ENCODE data around the gene TYK2. TPM values are rescaled to one million over a fixed set of nuclear protein-coding genes. Genes with fewer than 3 reads are reported as not detected.
A peak's percentile ranks its signal among the peaks of the same experiment; 100 is the strongest.
"Not testable (repeated sequence)": the region's sequence is repeated elsewhere in the genome, so short reads cannot be mapped to it uniquely, and the experiment has no call there.

Gene TYK2
- total and polyA plus RNA-seq, 8 donors: 120 to 185 (median 151) TPM

DNA sequence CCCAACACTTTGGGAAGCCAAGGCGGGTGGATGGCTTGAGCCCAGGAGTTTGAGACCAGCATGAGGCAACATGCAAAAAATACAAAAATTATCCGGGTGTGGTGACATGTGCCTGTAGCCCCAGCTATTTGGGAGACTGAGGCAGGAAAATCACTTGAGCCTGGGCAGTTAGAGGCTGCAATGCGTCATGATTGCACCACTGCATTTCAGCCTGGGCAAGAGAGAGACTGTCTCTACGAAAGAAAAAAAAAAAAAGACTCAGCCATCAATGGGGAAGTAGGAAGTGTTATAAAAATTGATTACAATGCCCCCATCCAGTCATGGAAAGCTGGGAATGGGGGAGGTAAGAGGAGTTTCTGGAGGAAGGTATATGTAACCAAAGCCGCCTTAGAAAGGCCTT is 5.4 kb downstream of the TYK2 start:
- intact Hi-C loops (cut with DNase I): no loop called here
- Histone ChIP-seq H3K27me3 (no peaks in the 10 kb centered on the region), H3K36me3 (peaks cover 0 to 64% of the 10 kb centered on the region in 2 donors), H3K9me3 (no peaks in the 10 kb centered on the region), H3K27ac (no peak overlapping the region), H3K4me3 (no peak overlapping the region), H3K4me1 (peaks cover 0 to 49% of the 10 kb centered on the region in 2 donors)
- DNase-seq (no peak), ATAC-seq (no peak)
- TF ChIP-seq, protein P1, sequence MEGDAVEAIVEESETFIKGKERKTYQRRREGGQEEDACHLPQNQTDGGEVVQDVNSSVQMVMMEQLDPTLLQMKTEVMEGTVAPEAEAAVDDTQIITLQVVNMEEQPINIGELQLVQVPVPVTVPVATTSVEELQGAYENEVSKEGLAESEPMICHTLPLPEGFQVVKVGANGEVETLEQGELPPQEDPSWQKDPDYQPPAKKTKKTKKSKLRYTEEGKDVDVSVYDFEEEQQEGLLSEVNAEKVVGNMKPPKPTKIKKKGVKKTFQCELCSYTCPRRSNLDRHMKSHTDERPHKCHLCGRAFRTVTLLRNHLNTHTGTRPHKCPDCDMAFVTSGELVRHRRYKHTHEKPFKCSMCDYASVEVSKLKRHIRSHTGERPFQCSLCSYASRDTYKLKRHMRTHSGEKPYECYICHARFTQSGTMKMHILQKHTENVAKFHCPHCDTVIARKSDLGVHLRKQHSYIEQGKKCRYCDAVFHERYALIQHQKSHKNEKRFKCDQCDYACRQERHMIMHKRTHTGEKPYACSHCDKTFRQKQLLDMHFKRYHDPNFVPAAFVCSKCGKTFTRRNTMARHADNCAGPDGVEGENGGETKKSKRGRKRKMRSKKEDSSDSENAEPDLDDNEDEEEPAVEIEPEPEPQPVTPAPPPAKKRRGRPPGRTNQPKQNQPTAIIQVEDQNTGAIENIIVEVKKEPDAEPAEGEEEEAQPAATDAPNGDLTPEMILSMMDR (IDR thresholded peaks at IDR 0.05): no peak

DNA sequence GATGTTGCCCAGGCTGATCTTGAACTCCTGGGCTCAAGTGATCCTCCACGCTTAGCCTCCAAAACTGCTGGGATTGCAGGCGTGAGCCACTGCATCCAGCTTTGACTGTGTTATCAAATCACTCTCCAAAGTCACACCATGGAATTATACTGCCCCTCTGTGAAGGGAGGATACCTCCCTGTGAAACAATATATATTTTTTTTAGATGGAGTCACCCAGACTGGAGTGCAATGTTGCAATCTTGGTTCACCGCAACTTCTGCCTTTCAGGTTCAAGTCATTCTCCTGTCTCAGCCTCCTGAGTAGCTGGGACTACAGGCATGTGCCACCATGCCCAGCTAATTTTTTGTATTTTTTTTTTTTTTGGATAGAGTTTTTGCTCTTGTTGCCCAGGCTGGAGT is 7.7 kb downstream of the TYK2 start:
- TF ChIP-seq, protein P1 (IDR thresholded peaks at IDR 0.05): no peak
- H3K27ac ChIP-seq: peak overlapping the region in 1 of 2 donors; percentile 82
- no peak overlapping the region for H3K4me3 ChIP-seq
- no peaks in the 10 kb centered on the region for H3K27me3 ChIP-seq
- peaks cover 0 to 77% of the 10 kb centered on the region in 2 donors for H3K36me3 ChIP-seq
- H3K9me3 ChIP-seq: no peaks in the 10 kb centered on the region
- peak; percentile 37 for ATAC-seq
- H3K4me1 ChIP-seq: peaks cover 0 to 30% of the 10 kb centered on the region in 2 donors
- intact Hi-C loops (cut with DNase I): no loop called here
- no peak for DNase-seq

DNA sequence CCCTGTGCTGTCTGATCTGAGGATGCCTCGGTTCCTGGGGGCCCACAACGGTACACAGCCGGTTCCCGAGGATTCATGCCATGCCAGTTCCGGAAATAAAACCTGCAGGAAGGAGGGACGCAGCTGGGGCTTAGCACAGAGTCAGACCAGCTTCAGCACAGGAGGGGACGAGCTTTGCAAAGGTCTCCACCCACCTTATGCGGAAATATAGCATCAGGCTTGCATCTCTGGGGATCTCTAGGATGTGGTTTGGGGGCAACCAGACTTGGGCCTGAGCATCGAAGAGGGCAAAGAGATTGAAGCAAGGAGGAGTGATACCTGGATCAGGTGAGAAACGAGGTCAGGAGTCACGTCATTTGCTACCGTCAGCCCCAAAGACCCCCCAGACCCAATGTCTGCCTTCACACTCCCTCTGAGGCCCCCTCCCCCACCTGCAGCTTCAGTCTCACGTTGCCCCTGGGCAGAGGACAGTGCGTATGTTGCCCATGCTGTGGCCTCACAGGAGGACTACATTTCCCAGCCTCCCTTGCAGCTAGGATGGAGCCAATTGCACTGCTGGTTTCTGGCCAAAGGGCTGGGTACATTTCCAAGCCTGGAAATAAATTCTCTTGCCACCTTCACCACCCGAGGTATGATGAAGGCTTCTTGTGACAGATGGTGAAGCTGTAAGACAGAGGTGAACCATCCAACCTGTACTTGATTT is 12.1 kb downstream of the TYK2 start:
- H3K4me3 ChIP-seq: no peak overlapping the region
- peaks cover 0 to 12% of the 10 kb centered on the region in 2 donors for H3K4me1 ChIP-seq
- H3K27me3 ChIP-seq: no peaks in the 10 kb centered on the region
- TF ChIP-seq, protein P1 (IDR thresholded peaks at IDR 0.05): no peak
- H3K9me3 ChIP-seq: no peaks in the 10 kb centered on the region
- H3K27ac ChIP-seq: no peak overlapping the region
- DNase-seq (no peak), ATAC-seq (no peak)
- peaks cover 0 to 93% of the 10 kb centered on the region in 2 donors for H3K36me3 ChIP-seq
- intact Hi-C loops (cut with DNase I): no loop called here

DNA sequence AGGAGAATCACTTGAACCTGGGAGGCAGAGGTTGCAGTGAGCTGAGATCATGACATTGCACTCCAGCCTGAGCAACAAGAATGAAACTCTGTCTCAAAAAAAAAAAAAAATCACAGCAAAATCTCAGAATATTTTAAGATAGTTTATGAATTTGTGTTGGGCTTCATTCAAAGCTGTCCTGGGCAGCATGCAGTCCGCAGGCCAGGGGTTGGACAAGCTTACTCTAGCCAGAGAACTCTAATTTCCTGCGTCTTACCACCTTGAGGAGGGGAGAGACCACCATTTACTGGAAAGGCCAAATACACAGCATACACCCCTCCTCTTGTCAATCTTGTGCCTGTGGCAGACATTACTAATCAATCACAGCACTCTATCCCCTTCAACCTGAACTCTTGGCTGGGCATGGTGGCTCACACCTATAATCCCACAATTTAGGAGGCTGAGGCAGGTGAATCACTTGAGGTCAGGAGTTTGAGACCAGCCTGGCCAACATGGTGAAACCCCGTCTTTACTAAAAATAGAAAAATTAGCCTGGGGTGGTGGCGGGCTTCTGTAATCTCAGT is 13.3 kb downstream of the TYK2 start:
- H3K4me1 ChIP-seq; H3K9me3 ChIP-seq; ATAC-seq; DNase-seq; H3K27ac ChIP-seq; intact Hi-C loops (cut with DNase I); H3K27me3 ChIP-seq; H3K4me3 ChIP-seq: not testable (repeated sequence)
- H3K36me3 ChIP-seq: peaks cover 0 to 98% of the 10 kb centered on the region in 2 donors

DNA sequence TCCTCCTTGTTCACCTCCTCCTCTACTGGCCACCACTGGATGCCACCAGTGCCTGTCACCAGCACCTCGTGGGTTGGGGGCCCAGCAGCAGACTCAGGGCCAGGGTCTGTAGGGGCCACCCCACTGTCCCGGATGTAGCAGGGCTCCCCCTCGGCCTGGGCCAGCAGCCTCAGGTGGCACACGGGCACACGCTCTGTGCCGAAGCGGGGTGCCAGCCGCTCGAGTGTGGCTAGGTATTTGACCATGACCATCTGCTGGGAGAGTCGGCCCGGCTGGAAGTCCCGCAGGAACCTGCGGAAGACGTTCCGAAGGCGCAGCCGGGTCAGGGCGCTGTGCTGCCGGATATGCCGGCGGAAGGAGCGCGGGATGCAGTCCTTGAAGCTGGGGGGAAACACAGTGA is 14.9 kb downstream of the TYK2 start:
- Histone ChIP-seq H3K9me3 (no peaks in the 10 kb centered on the region), H3K4me1 (no peaks in the 10 kb centered on the region), H3K4me3 (no peak overlapping the region), H3K27me3 (no peaks in the 10 kb centered on the region), H3K27ac (no peak overlapping the region), H3K36me3 (peaks cover 0 to 100% of the 10 kb centered on the region in 2 donors)
- DNase-seq (no peak), ATAC-seq (no peak)
- intact Hi-C loops (cut with DNase I): no loop called here
- TF ChIP-seq, protein P1 (IDR thresholded peaks at IDR 0.05): no peak
